GM23338 (cell line): ENCODE data around the gene ZNF10.

ENCODE experiments used
- EZH2 ChIP-seq: fragments of 200-600 bp; sonication (generic); IDR thresholded peaks from one replicate; pipeline ENCODE4 v1.8.0; 2017; ENCODE audit warnings: antibody characterized with exemption, mild to moderate bottlenecking, low read depth; ENCODE audit not compliant: unreplicated experiment
- EZH2phosphoT487 ChIP-seq: fragments of 200-600 bp; sonication (generic); IDR thresholded peaks from one replicate; pipeline ENCODE4 v1.8.1; 2018; ENCODE audit warnings: antibody characterized with exemption; ENCODE audit not compliant: unreplicated experiment
- JUNB ChIP-seq: IDR thresholded peaks from one replicate; pipeline ENCODE4 v1.6.1; 2016; ENCODE audit warnings: antibody characterized with exemption; ENCODE audit not compliant: unreplicated experiment
- NANOG ChIP-seq: IDR thresholded peaks from 2 replicates; pipeline ENCODE4 v1.6.1; 2016; ENCODE audit warnings: antibody characterized with exemption, borderline replicate concordance
- POLR2AphosphoS5 ChIP-seq: IDR thresholded peaks from 2 replicates; pipeline ENCODE4 v1.6.1; 2016; ENCODE audit warnings: antibody characterized with exemption, low read depth
- STAT1 ChIP-seq: IDR thresholded peaks from one replicate; pipeline ENCODE4 v1.6.1; 2016; ENCODE audit warnings: antibody characterized with exemption; ENCODE audit not compliant: unreplicated experiment
- ZNF114 ChIP-seq: fragments of 250-450 bp; sonication (Bioruptor Pico); IDR thresholded peaks from 2 replicates; pipeline ENCODE4 v1.5.0; 2020; ENCODE audit warnings: mild to moderate bottlenecking, moderate library complexity
- ZNF331 ChIP-seq: fragments of 250-450 bp; sonication (Bioruptor Pico); IDR thresholded peaks from 2 replicates; pipeline ENCODE4 v1.5.0; 2020; ENCODE audit warnings: low read depth, mild to moderate bottlenecking, moderate library complexity
- TF ChIP-seq, protein P1 (sequence below), 2 experiments: fragments of 200-600 bp in 1 of 2; sonication (generic) in 1 of 2; conservative IDR thresholded peaks; 2 replicates each; pipeline versions ENCODE4 v1.5.1 to v1.6.1; 2016 to 2017; ENCODE audit warnings: antibody characterized with exemption in 2 of 2, low read depth in 2 of 2, mild to moderate bottlenecking in 2 of 2, moderate library complexity in 1 of 2
- TF ChIP-seq, protein P2 (sequence below): IDR thresholded peaks from one replicate; pipeline ENCODE4 v1.6.1; 2018; ENCODE audit warnings: antibody characterized with exemption; ENCODE audit not compliant: unreplicated experiment
- TF ChIP-seq, protein P3 (sequence below): IDR thresholded peaks from 2 replicates; pipeline ENCODE4 v1.6.1; 2016; ENCODE audit warnings: antibody characterized with exemption

DNA sequence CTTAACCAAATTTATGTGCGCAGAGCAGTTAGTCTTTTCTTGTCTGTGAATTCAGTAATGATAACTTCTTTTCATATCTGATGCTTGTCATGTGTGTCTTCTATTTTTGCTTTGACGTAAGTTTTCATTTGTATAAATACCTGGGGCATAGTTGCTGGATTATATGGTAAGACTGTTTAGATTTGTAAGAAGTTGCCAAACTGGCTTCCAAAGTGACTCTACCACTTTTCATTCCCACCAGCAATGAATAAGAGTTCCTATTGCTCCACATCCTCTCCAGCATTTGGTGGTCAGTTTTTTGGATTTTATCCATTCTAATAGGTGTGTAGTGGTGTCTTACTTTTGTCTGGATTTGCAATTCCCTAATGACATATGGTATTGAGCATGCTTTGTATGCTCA is 59.7 kb downstream of the ZNF10 start:
- TF ChIP-seq, protein P1, sequence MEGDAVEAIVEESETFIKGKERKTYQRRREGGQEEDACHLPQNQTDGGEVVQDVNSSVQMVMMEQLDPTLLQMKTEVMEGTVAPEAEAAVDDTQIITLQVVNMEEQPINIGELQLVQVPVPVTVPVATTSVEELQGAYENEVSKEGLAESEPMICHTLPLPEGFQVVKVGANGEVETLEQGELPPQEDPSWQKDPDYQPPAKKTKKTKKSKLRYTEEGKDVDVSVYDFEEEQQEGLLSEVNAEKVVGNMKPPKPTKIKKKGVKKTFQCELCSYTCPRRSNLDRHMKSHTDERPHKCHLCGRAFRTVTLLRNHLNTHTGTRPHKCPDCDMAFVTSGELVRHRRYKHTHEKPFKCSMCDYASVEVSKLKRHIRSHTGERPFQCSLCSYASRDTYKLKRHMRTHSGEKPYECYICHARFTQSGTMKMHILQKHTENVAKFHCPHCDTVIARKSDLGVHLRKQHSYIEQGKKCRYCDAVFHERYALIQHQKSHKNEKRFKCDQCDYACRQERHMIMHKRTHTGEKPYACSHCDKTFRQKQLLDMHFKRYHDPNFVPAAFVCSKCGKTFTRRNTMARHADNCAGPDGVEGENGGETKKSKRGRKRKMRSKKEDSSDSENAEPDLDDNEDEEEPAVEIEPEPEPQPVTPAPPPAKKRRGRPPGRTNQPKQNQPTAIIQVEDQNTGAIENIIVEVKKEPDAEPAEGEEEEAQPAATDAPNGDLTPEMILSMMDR (conservative IDR thresholded peaks at IDR 0.05; ENCODE audit: low read depth in 2 of 2) = no peak
- no peak for TF ChIP-seq EZH2phosphoT487
- TF ChIP-seq EZH2 = no peak
- TF ChIP-seq POLR2AphosphoS5 = no peak
- no peak for TF ChIP-seq STAT1
- no peak for TF ChIP-seq JUNB
- TF ChIP-seq, protein P2, sequence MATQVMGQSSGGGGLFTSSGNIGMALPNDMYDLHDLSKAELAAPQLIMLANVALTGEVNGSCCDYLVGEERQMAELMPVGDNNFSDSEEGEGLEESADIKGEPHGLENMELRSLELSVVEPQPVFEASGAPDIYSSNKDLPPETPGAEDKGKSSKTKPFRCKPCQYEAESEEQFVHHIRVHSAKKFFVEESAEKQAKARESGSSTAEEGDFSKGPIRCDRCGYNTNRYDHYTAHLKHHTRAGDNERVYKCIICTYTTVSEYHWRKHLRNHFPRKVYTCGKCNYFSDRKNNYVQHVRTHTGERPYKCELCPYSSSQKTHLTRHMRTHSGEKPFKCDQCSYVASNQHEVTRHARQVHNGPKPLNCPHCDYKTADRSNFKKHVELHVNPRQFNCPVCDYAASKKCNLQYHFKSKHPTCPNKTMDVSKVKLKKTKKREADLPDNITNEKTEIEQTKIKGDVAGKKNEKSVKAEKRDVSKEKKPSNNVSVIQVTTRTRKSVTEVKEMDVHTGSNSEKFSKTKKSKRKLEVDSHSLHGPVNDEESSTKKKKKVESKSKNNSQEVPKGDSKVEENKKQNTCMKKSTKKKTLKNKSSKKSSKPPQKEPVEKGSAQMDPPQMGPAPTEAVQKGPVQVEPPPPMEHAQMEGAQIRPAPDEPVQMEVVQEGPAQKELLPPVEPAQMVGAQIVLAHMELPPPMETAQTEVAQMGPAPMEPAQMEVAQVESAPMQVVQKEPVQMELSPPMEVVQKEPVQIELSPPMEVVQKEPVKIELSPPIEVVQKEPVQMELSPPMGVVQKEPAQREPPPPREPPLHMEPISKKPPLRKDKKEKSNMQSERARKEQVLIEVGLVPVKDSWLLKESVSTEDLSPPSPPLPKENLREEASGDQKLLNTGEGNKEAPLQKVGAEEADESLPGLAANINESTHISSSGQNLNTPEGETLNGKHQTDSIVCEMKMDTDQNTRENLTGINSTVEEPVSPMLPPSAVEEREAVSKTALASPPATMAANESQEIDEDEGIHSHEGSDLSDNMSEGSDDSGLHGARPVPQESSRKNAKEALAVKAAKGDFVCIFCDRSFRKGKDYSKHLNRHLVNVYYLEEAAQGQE = no peak
- no peak for TF ChIP-seq ZNF331
- TF ChIP-seq, protein P3, sequence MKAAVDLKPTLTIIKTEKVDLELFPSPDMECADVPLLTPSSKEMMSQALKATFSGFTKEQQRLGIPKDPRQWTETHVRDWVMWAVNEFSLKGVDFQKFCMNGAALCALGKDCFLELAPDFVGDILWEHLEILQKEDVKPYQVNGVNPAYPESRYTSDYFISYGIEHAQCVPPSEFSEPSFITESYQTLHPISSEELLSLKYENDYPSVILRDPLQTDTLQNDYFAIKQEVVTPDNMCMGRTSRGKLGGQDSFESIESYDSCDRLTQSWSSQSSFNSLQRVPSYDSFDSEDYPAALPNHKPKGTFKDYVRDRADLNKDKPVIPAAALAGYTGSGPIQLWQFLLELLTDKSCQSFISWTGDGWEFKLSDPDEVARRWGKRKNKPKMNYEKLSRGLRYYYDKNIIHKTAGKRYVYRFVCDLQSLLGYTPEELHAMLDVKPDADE = no peak
- no peak for TF ChIP-seq ZNF114 (CRISPR knock-in tag)
- no peak for TF ChIP-seq NANOG
